ENCODE data around the gene SNX32. TPM values are rescaled to one million over a fixed set of nuclear protein-coding genes. Genes with fewer than 3 reads are reported as not detected.

SNX32 gene
- total and polyA plus RNA-seq, 9 of the 15 experiments (the other 6 are each of a cell fraction or from before 2014, with no cell fraction given) = 0.03 TPM; not detected in 7

DNA sequence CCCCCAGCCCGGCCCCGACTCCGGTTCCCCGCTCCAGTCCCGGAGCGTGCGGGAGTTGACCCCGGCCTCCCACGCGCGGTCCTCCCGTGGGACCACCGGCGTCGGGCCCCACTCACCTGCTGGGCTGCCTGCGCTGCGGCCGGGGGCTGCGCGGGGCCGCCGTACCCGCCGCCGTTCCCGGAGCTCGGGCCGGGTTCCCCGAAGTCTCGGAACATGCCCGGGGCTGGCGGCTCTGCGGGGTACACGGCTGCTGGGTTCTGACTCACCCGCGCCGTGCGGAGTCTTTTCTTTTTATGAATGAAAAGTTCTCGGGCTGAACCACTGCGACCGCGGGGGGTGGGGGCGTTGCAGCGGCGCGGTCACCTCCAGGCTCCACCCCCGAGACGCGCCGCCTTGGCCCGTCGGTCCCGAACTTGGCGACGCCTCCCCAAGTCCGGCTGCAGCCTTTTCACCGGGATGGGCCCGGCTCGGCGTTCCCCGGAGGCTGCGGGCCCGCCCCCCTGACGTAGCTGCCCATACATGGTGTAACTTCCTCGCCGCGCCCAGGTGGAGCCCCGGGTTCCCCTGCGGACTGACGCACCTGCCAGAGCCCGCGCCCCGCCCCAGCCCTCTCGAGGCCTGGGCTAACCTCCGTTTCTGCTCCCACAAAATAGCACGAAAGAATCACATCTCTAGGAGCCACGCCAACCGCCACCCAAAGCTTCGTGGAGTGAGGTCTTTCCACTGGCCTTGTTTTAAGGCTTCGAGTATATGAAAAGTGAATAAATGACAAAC, 66.5 kb downstream of the SNX32 start, which contains the start of gene FOSL1 (continued):
- TF ChIP-seq ETS2 (tag; IDR thresholded peaks at IDR 0.05; ENCODE audit: borderline replicate concordance, poor library complexity, severe bottlenecking) (no peak), RAD21 (CRISPR knock-in tag; conservative IDR thresholded peaks at IDR 0.05 in 1 of 2, IDR thresholded peaks at IDR 0.05 in 1 of 2) (0 out of 4 replicates have a peak, but pooled peaks of 1 of the 2 experiments have one; percentile 7), ZNF407 (IDR thresholded peaks at IDR 0.05; ENCODE audit: low read depth) (no peak), NFIX (CRISPR knock-in tag; IDR thresholded peaks at IDR 0.05; ENCODE audit: low read depth) (no peak), SMAD4 (CRISPR knock-in tag; conservative IDR thresholded peaks at IDR 0.05) (peak; percentile 86), KAT8 (IDR thresholded peaks at IDR 0.05; ENCODE audit: low read depth) (no peak), SMARCE1 (IDR thresholded peaks at IDR 0.05) (no peak), KDM2B (CRISPR knock-in tag; IDR thresholded peaks at IDR 0.05) (no peak), GATAD2B (IDR thresholded peaks at IDR 0.05; ENCODE audit: borderline replicate concordance) (peak; percentile 74), TFAM (CRISPR knock-in tag; conservative IDR thresholded peaks at IDR 0.05) (no peak)
- TF ChIP-seq, protein P1, sequence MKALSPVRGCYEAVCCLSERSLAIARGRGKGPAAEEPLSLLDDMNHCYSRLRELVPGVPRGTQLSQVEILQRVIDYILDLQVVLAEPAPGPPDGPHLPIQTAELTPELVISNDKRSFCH (CRISPR knock-in tag; IDR thresholded peaks at IDR 0.05) = no peak
- TF ChIP-seq, protein P1 (tag; IDR thresholded peaks at IDR 0.05) = peak; percentile 44; the same call in 1 of the 2 replicates
- TF ChIP-seq, protein P2, sequence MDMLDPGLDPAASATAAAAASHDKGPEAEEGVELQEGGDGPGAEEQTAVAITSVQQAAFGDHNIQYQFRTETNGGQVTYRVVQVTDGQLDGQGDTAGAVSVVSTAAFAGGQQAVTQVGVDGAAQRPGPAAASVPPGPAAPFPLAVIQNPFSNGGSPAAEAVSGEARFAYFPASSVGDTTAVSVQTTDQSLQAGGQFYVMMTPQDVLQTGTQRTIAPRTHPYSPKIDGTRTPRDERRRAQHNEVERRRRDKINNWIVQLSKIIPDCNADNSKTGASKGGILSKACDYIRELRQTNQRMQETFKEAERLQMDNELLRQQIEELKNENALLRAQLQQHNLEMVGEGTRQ (CRISPR knock-in tag; IDR thresholded peaks at IDR 0.05) = no peak
- TF ChIP-seq, protein P3, sequence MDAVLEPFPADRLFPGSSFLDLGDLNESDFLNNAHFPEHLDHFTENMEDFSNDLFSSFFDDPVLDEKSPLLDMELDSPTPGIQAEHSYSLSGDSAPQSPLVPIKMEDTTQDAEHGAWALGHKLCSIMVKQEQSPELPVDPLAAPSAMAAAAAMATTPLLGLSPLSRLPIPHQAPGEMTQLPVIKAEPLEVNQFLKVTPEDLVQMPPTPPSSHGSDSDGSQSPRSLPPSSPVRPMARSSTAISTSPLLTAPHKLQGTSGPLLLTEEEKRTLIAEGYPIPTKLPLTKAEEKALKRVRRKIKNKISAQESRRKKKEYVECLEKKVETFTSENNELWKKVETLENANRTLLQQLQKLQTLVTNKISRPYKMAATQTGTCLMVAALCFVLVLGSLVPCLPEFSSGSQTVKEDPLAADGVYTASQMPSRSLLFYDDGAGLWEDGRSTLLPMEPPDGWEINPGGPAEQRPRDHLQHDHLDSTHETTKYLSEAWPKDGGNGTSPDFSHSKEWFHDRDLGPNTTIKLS (IDR thresholded peaks at IDR 0.05; ENCODE audit: borderline replicate concordance, low read depth) = no peak
- TF ChIP-seq, protein P4, sequence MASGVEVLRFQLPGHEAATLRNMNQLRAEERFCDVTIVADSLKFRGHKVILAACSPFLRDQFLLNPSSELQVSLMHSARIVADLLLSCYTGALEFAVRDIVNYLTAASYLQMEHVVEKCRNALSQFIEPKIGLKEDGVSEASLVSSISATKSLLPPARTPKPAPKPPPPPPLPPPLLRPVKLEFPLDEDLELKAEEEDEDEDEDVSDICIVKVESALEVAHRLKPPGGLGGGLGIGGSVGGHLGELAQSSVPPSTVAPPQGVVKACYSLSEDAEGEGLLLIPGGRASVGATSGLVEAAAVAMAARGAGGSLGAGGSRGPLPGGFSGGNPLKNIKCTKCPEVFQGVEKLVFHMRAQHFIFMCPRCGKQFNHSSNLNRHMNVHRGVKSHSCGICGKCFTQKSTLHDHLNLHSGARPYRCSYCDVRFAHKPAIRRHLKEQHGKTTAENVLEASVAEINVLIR (CRISPR knock-in tag; IDR thresholded peaks at IDR 0.05) = peak; percentile 69
